HG02943 (cell line): ENCODE measurements around the gene LMLN.
"Not testable (repeated sequence)": the region's sequence is repeated elsewhere in the genome, so short reads cannot be mapped to it uniquely, and the experiment has no call there.

Experiments used
- ATAC-seq: cut with Tn5 transposase; IDR thresholded peaks from one replicate; pipeline ENCODE4 v1.9.1; 2021; ENCODE audit warnings: mild to moderate bottlenecking, low read depth, moderate library complexity; ENCODE audit not compliant: unreplicated experiment

The LMLN gene

DNA sequence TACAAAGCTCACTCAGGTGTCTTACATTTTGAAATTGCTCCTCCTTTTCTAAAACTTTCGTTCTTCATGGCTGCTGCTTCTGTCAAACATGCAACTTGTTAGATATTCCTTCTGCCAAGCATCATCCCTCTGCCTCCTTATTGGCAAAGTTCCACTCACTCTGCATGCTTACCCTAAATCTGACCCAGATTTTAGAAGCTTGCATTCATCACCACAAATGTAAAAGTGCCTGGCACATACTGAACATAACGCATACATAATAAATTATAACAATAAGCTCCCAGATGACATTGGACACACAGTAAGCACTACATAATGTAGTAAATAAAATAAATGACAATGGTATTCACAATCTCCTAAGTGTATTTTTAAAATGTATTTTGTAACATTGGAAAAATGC lies 107.4 kb downstream of the LMLN start:
- no peak for ATAC-seq

DNA sequence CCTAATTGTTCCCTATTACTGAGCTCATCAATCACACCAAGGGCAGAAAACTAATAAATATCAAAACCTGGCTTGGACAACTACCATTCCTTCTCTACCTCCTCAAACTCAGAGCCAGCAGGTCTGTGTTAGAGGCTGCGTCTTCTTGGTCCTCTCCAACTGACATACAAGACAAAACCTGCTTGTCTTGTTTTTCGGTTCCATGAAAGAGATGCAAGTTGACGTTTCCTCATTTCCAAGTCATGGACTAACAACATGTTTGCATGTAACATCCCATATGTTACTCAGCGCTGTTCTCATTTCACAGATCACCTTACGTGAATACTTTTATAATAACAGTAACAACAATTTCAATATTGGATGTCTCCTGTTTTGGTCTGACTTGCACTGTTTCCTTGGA lies 110.9 kb downstream of the LMLN start:
- ATAC-seq, result no peak

DNA sequence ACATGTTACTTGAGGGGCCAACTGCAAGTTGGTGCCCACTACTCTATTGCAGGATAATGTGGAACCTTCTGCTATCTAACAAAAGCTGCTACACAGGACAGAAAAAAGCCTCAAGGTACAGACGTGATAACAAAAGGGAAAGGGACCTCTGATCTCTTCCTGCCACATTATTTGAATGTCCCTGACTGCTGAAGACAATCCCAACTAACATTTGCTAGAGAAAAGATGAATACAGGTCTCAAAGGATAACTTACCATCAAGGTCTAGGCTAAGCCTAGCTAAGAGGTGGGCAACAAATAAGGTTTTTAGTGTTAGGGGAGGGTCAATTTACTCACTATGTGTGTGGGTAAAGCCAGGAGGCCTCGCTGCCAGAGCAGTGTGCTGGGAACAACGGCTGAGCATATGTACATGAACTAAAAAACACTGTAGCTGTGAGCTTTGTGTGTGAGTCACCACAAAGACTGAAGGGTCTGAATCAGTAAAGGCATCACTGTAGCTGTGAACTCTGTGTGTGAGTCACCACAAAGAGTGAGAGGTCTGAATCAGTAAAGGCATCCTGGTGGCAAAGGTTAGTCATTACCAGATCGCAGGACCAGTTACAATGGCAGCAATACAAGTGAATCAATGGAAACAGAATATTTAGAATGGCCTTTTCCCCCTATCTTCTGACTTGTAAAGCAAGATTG lies 111.7 kb downstream of the LMLN start:
- peak; percentile 81 for ATAC-seq

DNA sequence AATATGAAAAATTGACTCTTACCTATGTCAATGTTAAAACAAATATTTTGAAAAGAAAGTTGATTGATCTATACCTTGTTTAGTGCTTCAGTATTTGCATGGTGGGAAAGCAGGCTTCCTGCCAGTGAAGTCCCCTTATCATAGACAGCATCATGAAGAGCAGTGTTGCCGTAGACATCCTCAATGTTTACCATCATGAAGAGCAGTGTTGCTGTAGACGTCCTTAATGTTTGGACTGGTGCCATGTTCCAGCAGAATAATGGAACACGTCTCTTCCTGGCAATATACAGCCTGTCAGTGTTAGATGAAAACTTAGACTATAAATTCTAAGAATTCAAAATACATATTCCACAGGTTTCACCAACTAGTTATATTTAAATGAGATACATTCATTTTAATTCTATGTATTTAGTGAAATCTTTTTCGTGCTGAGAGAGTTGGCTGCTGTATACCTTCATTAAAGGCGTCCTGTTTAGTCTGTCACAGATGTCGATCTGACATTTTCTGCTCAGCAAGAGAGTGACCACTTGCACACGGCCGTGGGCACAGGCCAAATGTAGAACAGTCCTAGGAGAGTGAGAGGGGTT lies 116.8 kb downstream of the LMLN start:
- no peak for ATAC-seq

- no peak for ATAC-seq
These were observed 119.9 kb downstream of the LMLN start for GRCh38 chr3:198079771-198080520.

GRCh38 chr3:198080521-198081384 lies 120.7 kb downstream of the LMLN start:
- no peak for ATAC-seq

GRCh38 chr3:198081421-198081844 lies 121.4 kb downstream of the LMLN start:
- no peak for ATAC-seq

DNA sequence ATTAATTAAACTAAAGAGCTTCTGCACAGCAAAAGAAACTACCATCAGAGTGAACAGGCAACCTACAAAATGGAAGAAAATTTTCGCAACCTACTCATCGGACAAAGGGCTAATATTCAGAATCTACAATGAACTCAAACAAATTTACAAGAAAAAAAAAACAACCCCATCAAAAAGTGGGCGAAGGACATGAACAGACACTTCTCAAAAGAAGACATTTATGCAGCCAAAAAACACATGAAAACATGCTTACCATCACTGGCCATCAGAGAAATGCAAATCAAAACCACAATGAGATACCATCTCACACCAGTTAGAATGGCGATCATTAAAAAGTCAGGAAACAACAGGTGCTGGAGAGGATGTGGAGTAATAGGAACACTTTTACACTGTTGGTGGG lies 122.2 kb downstream of the LMLN start:
- ATAC-seq, result not testable (repeated sequence)

DNA sequence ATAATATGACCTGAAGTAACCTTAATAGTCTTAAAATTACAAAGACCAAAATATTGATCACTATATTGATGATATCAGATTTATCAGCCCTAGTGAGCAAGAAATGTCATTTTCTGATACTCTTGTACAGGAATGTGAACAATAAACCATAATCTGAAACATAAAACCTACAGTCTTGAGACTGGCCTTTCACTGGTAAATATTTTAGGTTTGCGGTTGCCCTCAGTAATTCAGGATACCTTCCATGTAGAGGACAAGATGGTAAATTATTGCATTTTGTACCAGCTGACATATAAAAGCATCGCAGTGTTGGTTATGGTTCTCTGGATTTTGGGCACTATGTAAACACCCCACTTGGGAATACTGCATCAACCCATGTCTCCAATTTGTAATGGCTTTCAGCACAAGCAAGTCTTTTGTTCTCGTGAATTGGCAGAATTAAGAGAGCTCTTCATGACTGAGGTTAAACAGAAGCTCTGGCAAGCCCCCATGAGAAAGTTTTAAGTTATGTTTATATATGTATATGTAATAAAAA lies 128.5 kb downstream of the LMLN start:
- no peak for ATAC-seq

DNA sequence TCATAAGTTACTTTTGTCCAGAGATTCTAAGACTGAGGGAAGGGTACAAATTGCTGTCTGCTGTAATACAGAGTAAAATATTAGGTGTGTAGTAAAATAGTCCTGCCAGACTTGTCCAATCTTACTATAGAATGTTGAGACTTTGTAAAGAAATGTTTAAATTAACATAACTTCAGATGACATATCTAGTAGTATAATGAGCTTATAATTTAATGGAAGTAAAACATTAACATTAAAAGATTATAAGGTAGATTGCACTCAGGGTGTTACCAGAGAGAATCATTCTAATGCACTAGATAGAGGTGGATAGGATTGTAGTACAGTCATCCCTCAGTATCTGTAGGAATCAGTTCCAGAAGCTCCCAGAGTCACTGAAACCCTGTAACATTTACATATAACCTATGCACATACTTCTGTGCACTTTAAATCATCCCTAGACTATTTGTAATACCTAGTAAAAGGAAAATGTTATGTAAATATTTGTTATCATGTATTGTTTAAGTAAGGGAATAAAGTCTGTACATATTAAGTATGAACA lies 130.8 kb downstream of the LMLN start:
- ATAC-seq, result no peak

DNA sequence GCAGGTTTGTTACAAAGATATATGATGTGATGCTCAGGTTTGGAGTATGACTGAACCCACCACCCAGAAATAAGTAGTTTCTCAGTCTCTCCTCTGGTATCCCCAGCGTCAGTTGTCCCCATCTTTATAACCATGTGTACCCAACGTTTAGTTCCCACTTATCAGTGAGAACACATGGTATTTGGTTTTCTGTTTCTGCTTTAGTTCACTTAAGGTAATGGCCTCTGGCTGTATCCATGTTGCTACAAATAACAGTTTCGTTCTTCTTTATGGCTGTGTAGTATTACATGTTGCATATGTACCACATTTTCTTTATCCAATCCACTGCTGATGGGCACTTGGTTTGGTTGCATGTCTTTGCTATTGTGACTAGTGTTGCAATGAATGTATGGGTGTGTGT lies 132.3 kb downstream of the LMLN start:
- ATAC-seq, result no peak

- no peak for ATAC-seq
These were observed 133.2 kb downstream of the LMLN start for GRCh38 chr3:198093112-198093679.
